GM18507 (cell line): Measurements from ENCODE around the gene RBM17.
"Not testable (repeated sequence)": the region's sequence is repeated elsewhere in the genome, so short reads cannot be mapped to it uniquely, and the experiment has no call there.

ENCODE experiments used
- DNase-seq: peaks from one replicate; pipeline ENCODE4 v3.0.0; 2011; ENCODE audit warnings: low read depth; ENCODE audit not compliant: insufficient read length; ENCODE audit errors: extremely low spot score
- FAIRE-seq: peaks from 2 replicates; lab custom pipeline; 2011; peaks lifted over from hg19 to GRCh38; lab: Jason Lieb, UNC

The RBM17 gene

DNA sequence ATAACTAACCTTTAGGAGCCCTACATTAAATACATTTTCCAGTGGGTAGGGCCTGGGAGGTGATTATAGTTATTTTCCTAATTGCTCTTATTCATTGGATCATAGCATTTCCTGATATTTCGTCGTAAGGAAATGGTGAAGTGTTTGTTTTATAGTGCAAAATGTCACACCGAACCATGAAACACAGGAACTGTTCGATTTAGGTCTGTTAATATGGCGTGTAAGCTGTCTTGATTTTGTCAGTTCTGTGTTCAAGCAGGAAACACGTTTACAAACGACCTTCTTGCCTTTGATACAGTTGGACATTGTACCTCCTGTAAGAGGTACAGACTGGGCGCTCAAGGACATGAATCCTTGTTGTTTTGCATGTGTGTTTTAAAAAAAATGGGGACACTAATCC, 14.8 kb downstream of the RBM17 start:
- DNase-seq (no peak), FAIRE-seq (no peak)

DNA sequence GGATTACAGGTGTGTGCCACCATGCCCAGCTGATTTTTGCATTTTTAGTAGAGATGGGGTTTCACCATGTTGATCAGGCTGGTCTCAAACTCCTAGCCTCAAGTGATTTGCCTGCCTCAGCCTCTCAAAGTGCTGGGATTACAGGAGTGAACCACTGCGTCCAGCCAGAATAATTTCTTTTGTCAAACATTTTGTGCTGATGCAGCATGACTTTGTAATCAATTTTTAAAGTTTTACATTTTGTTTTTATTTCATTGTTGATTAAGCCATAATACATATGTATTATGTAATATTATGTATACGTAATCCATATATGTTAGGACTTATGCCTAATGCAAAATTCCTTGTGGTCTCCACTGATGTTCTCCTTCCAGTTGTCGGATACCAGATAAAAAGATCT, 18.8 kb downstream of the RBM17 start:
- not testable (repeated sequence) for FAIRE-seq, DNase-seq

DNA sequence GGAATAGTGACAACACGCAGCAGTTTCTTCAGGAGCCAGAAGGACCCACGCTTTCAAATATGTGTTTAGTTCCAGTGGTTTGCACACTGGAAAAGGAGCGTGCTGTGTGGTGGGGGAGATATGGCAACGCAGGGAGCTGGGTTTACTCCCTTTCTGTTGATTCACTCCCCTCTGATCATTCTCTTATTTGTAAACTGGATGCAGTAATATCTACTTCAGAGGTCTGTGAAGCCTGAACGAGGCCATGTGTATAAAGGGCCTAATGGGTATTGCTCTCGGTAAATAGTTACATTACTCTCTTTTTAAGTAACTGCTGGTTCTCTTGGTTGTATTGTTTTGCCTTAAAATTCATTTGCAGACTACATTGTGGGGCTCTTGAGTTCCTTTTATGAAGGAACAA, 19.2 kb downstream of the RBM17 start:
- DNase-seq = no peak
- no peak for FAIRE-seq

DNA sequence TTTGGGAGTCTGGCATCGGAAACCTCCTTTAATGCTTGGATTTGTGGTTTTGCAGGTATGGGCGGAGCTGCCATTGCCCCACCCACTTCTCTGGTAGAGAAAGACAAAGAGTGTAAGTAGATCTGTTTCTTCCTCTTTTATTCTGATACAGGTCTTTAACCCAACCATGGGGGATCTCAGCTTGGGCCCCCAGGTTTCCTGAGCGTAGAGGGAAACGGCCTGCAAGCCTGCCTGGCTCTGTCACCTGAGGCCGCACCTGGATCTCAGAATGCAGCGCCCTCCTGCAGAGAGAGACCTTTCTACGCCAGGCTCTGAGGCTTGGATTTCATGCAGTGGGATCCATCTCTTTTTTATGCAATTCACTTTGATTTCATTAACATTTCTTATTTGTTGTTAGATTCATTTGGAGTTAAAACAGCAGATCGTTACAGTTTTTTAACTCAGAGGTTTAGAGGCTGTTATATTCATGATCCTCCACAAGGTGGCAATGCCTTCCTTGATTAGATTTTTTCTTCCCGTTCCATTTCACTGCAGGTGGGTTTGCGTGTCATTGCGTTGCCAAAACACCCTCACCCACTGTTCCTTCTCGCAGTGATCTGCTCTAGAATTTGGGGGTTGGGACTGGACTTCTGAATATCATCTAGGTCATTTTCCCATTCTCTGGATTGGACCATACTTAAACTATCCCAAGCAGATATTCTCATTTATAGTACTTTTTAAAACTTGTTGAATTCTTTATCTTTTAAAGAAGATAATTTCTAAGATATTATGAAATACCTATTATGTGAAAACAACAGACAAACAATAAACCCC, 20.0 kb downstream of the RBM17 start:
- DNase-seq (peak; percentile 51), FAIRE-seq (peak; percentile 81)

DNA sequence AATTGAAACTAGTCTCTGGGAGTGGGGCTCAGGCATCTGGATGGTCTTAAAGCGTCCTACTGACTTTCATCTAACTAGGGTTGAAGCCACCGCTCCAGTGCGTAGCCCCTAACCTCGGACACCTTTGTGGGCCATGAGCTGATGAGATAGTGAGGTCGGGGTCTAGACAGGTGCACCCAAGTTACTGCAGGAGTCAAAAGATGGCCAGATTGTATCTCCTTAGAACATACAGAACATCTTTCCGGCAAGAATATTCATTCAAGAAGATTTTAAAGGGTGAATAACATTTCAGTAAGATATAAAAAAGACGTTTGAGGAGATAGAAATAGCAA, 20.6 kb downstream of the RBM17 start:
- no peak for DNase-seq
- FAIRE-seq = no peak

DNA sequence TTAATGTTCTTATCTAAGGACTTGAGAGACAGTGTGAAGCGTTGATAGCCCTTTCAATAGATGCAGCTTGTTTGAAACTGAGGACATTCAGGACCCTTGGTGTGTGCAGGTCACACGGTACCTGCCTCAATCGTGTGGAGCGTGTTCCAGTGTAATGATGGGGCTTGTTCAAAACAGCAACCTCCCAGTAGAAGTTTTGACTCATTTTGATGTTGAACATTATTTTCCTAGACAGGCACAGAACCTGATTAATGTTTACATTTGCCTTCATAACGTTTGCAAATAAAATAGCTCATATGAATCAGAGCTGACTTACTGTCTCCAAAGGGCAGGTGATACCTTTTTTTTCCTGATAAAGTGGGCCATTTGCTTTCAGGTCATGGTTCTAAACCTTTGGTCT, 21.3 kb downstream of the RBM17 start:
- FAIRE-seq (no peak), DNase-seq (no peak)

DNA sequence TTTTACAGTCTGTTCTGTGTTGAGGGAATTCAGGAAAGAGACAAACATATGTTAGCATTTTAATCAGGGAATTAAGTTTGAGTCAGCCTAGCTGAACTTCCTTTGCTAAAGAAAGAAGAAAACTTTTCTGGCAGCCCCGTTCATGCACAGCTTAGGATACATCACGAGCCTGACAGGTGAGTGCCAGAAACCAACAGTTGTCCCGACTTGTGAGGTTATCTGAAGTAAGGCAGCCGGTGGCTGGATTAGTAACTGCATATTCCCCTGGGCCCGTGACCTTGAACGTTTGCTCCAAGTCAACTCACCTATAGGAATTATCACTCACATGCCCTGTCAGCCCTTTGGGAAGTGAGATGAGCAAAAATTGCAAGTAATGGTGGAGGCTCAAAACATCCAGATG, 24.1 kb downstream of the RBM17 start:
- no peak for FAIRE-seq
- DNase-seq = no peak

DNA sequence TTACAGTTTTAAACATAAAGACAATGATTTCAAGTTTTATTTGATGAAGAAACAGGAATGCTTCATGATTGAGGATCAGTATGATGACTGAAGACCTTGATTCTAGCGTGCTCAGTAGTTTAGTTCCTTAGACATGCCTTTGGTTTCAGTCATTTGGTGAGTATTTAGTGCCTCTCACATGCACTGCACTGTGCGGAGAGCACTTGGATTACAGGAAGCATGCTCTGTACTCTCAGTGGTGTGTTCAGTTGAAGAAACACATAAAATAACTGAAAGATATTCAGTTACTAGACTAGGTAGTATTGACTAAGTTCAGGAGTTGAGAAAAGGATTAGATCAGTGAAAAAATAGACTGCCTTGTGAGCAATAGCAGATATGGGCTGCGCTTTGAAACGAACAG, 25.5 kb downstream of the RBM17 start:
- no peak for DNase-seq
- FAIRE-seq = no peak

DNA sequence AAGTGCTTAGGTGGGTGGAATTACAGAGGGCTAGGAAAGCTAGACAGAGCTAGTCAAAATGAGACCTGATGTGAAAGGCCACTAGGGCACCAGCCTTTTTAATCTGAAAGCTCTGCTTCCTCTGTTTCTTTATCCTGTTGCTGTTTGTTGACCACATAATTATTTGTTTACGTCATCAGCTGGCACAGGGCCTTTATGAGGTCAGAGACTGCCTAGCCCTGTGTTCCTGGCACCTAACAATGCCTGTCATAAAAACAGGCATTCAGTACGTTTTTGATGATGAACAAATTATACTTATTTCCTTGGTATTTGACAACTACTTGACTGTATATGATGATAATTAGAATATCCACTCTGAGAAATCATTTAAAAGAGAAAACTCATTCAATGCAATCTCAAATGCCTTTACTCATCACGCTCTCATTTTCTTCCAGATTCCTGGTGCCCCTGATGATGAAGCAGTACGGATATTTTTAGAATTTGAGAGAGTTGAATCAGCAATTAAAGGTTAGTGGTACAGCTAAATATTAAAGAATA, 26.0 kb downstream of the RBM17 start:
- DNase-seq = no peak
- FAIRE-seq = no peak

DNA sequence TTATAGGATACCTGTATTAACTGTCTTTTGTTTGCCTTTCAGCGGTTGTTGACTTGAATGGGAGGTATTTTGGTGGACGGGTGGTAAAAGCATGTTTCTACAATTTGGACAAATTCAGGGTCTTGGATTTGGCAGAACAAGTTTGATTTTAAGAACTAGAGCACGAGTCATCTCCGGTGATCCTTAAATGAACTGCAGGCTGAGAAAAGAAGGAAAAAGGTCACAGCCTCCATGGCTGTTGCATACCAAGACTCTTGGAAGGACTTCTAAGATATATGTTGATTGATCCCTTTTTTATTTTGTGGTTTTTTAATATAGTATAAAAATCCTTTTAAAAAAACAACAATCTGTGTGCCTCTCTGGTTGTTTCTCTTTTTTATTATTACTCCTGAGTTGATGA, 26.6 kb downstream of the RBM17 start:
- DNase-seq (no peak), FAIRE-seq (no peak)

DNA sequence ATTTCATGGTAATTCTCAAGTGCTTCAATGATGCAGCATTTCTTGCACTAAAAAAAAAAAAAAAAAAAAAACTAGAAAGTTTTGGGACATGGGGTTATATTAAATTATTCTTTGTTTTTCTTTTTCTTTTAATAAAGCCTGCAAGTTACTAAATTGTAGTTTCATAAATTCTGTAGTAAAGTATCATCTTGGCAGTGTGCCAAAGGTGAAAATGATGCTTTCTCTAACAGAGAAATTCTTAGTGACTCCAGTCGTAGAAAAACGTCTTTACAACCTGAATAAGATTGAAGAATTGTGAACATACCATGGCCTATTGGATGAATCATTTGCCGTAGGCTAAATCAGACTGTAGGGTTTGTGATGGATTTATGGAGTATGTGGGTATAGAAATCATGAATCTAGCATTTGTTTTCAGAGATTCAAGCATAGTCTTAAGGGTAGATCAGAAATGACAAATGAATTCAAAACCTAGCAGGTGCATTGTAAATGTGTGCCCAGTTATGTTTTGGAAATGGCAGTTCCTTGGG, 27.1 kb downstream of the RBM17 start:
- no peak for DNase-seq

DNA sequence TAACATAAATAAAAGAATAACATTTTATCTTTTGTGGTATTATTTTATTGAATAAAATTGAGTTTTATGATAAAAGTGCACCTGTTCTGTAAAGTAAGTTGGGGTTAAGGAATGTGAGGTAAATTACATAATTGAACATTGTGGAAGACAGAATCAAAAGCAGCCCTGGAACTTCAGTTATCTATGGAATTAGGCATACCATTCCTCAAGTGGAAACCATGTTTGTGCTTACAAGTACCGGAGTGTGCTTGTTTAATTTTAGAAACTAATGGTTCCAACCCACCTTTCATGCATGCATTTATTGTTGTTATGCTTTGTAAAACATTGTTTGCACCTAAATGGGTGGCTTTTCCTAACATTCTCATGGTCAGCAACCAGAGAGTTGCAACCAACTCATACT, 28.0 kb downstream of the RBM17 start:
- FAIRE-seq (no peak), DNase-seq (no peak)

More for the DNA sequence above, 27.1 kb downstream of the RBM17 start:
- FAIRE-seq = no peak

DNA sequence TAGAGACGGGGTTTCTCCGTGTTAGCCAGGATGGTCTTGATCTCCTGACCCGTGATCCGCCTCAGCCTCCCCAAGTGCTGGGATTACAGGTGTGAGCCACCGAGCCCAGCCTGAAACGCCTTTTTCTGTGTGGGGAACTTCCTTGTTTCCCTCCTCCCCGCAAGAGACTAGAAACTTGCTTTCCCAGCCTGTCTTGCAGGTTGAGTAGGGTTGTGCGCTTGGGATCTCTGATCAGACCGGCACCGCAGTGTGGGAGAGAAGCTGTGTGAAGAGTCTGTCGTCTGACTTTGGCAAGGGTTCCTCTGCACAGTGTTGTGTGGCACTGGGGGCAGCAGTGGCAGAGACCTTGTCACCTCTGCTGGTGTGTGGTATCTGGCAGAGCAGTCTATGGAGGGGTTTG, 28.9 kb downstream of the RBM17 start:
- FAIRE-seq (no peak), DNase-seq (no peak)

DNA sequence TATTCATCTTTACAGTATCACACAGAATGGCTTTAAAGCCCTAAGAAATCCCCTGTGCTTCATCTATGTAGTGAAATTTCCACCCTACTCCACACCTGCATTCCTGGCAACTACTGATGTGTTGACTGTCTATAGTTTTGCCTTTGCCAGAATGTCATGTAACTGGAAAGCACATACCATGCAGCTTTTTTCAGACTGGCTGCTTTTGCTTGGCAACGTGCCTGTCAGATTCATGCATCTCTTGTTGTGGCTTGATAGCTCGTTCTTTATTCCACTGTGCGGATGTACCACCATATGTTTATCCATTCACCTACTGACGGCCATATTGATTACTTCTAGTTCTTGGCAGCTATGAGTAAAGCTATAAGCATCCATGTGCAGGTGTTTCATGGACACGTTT, 30.6 kb downstream of the RBM17 start:
- FAIRE-seq (no peak), DNase-seq (no peak)

DNA sequence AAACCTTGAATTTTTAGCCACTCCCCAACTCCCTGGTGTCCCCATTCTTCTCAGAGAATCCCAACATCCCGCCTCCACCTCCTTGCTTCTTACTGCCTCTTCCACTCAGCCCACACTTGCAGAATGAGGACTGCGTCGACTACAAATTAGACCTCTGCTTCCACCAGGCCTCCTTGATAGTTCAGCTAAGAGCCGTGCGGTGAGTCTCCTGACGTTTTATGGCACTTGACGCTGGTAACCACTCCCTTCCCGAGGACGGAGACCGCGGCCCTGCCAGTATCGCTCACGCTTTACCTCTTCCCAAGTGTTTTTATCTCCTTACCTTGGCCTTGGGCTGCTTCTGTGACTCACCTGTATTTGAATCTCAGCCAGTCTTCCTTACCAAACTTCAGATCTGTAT, 31.1 kb downstream of the RBM17 start:
- FAIRE-seq (no peak), DNase-seq (no peak)

DNA sequence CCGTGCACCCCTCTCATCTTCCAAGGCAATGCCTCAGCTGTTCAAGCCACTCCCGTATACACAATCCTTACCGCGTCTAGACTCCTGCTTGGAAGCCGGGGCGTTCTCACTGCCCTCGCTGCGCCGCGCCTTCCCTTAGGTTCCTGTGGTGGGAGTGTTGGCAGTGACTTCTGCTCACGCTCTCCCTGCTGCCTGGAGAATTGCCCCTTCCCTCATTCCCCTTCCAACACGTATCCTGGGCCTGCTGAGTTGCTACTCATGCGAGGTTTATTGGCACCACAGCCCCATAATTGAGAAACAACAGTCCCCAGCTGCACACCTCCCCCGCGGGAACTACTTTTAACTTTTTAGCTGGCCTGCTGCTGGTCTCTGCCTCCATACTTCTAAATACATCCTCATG, 31.9 kb downstream of the RBM17 start:
- FAIRE-seq = no peak
- DNase-seq = no peak

DNA sequence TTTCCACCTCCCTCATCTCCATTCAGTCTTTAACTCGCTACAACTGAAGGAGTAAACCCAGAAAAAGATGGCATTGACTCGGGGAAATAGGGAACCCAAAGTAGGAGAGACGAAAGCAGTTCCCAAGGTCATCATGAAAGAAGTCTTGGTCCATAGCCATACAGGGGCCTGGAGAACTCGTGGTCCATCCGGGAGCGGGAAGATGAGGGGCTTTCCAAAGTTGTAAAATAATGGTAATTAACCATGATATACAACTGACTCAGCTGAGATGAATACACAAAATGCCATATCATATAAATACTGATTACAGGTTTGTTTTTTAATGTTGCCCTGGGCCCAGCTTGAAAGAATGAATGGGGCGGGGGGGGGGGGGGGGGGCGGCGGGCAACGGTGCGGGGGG, 32.3 kb downstream of the RBM17 start:
- FAIRE-seq = no peak
- DNase-seq = no peak

DNA sequence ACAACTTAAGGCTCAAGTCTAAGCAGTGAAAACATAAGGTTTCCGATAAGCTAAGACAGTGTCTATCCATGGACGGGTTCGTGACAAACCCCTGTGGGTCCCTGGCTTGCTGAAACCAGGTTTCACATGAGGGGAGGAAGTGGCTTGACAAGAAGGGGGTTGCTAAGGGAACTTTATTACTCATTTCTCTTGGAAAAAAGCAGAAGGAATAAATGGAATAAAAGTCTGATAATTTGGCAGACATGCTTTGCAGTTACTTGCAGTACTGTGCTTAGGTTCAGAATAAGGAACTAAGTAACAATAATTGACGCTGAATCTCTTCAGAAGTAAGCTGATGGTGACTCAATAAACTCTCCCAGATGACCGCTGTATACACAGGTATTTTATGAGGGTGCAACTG, 34.7 kb downstream of the RBM17 start:
- FAIRE-seq = peak; percentile 49

DNA sequence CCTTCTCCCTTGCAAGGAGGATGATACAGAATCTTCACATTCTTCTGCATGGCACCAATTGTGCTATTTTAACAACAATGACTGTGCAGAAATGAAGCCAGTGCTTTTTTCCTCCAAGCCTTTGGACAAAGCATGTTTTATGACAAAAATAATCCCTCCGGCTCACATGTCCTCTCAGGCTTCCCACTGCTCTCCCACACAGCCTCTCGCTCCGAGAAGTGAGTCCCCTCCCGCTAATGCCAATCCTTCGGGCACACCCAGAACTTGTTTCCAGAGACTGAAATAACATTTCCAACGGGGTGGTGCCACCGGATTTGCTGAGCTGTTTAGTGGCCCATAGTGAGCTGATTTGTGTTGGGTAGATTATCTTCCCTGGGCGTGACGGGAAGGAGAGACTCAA, 35.8 kb downstream of the RBM17 start:
- no peak for FAIRE-seq
- no peak for DNase-seq

More for the DNA sequence above, 34.7 kb downstream of the RBM17 start:
- DNase-seq = no peak

DNA sequence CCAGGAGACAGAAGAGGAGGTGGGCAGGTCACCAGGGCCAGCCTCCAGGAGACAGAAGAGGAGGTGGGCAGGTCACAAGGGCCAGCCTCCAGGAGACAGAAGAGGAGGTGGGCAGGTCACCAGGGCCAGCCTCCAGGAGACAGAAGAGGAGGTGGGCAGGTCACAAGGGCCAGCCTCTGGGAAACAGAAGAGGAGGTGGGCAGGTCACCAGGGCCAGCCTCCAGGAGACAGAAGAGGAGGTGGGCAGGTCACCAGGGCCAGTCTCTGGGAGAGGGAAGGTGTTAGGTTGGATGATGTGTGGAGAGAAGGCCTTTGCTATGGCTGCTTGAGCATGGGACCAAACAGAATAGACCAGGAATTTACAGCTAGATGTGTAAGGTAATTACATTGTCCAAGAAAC, 38.6 kb downstream of the RBM17 start:
- DNase-seq, FAIRE-seq: not testable (repeated sequence)

DNA sequence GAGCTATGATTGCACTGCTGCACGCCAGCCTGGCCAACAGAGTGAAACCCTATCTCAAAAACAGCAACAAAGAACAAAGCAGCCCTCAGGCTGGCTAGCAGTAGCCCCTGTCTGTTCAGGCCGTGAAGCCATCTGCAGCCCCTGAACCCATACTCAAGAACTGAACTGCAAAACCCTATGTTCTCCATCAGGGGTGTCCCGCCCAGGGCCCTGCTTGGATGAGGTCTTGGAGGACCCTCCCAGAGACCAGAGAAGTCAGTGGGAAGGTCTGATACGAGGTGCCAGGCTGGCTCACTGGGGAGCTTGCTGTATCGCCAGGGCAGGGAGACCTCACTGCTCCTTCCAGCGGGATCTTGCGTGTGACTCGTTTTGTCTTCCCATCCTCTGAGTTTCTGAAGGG, 39.3 kb downstream of the RBM17 start:
- DNase-seq (no peak), FAIRE-seq (no peak)
